GM12878 (cell line): ENCODE measurements around the gene CSTB. TPM values are rescaled to one million over a fixed set of nuclear protein-coding genes. Genes with fewer than 3 reads are reported as not detected.

Source experiments
- ATAC-seq: fragments of 200-7000 bp; cut with Tn5 transposase; 3 replicates; pipeline ENCODE4 v1.9.1; 2020; ENCODE audit warnings: mild to moderate bottlenecking, moderate library complexity
- BruUV-seq: library from RNA; stranded (reverse); fragments of 400-500 nt; replicated peaks from 2 replicates; lab custom pipeline; 2021; lab: Mats Ljungman, UMichigan
- CTCF ChIA-PET: fragments of 300-600 bp; sonication (Branson Sonifier 250); formaldehyde crosslinking; extraction: SDS; loops from one replicate; lab custom pipeline; 2021; ENCODE audit warnings: inconsistent platforms; lab: Yijun Ruan, JAX
- POLR2A ChIA-PET: fragments of 350-600 bp; formaldehyde crosslinking; extraction: SDS; loops from one replicate; lab custom pipeline; 2021; ENCODE audit warnings: inconsistent platforms; lab: Charles Lee
- RAD21 ChIA-PET: fragments of 300-600 bp; sonication (Branson Sonifier 250); formaldehyde crosslinking; loops from one replicate; lab custom pipeline; 2023; ENCODE audit warnings: antibody characterized with exemption; ENCODE audit not compliant: unreplicated experiment; lab: Charles Lee
- SMC1A ChIA-PET: fragments of 300-600 bp; sonication (Branson Sonifier 250); formaldehyde crosslinking; loops from one replicate; lab custom pipeline; 2023; ENCODE audit not compliant: unreplicated experiment, uncharacterized antibody; lab: Charles Lee
- DNase-seq: peaks from one replicate; pipeline ENCODE4 v3.0.0-alpha.2; 2011; ENCODE audit warnings: low read depth, low spot score
- FAIRE-seq: peaks from 3 replicates; lab custom pipeline; 2011; peaks lifted over from hg19 to GRCh38; lab: Jason Lieb, UNC
- H2AFZ ChIP-seq: 2 replicates; pipeline ENCODE4 v1.6.0; 2011; ENCODE audit warnings: low read depth, low read length, control low read depth; ENCODE audit not compliant: control insufficient read depth
- H3K27ac ChIP-seq: 2 replicates; pipeline ENCODE4 v1.5.1; 2011; ENCODE audit warnings: control low read depth; ENCODE audit not compliant: control insufficient read depth, insufficient read depth
- H3K27me3 ChIP-seq, 2 experiments: replicated peaks in 1 of 2; 2 replicates each; pipeline versions ENCODE4 v1.6.0 to v1.6.1; 2011; ENCODE audit warnings: low read length in 1 of 2; ENCODE audit not compliant: control insufficient read depth in 2 of 2, insufficient read depth in 2 of 2
- H3K36me3 ChIP-seq, 2 experiments: 2 replicates each; pipeline ENCODE4 v1.5.1; 2011; ENCODE audit warnings: low read length in 1 of 2; ENCODE audit not compliant: control insufficient read depth in 2 of 2, insufficient read depth in 2 of 2
- H3K4me1 ChIP-seq: 2 replicates; pipeline ENCODE4 v1.6.1; 2011; ENCODE audit warnings: mild to moderate bottlenecking, low read length, moderate library complexity, mixed read lengths; ENCODE audit not compliant: control insufficient read depth, insufficient read depth
- H3K4me2 ChIP-seq: 2 replicates; pipeline ENCODE4 v1.6.0; 2011; ENCODE audit warnings: control low read depth; ENCODE audit not compliant: control insufficient read depth, insufficient read depth
- H3K4me3 ChIP-seq: fragments of 200-600 bp; sonication (generic); 2 replicates; pipeline ENCODE4 v1.5.1; 2016
- H3K79me2 ChIP-seq: 2 replicates; pipeline ENCODE4 v1.6.0; 2011; ENCODE audit warnings: low read length; ENCODE audit not compliant: control insufficient read depth, insufficient read depth
- H3K9ac ChIP-seq: 2 replicates; pipeline ENCODE4 v1.8.0; 2011; ENCODE audit warnings: low read length, control low read depth, mixed read lengths; ENCODE audit not compliant: control insufficient read depth, insufficient read depth
- H3K9me3 ChIP-seq: replicated peaks from 3 replicates; pipeline ENCODE4 v1.5.1; 2011; ENCODE audit warnings: mild to moderate bottlenecking, low read length; ENCODE audit not compliant: control insufficient read depth, insufficient read depth
- H4K20me1 ChIP-seq: 2 replicates; pipeline ENCODE4 v1.6.0; 2011; ENCODE audit not compliant: control insufficient read depth, insufficient read depth
- JUNB ChIP-seq: IDR thresholded peaks from 2 replicates; pipeline ENCODE4 v1.6.1; 2016; ENCODE audit warnings: antibody characterized with exemption, mild to moderate bottlenecking
- PML ChIP-seq: IDR thresholded peaks from 2 replicates; pipeline ENCODE4 v1.6.1; 2012; ENCODE audit warnings: low read length, inconsistent platforms
- RAD51 ChIP-seq: fragments of 450-650 bp; IDR thresholded peaks from 2 replicates; pipeline ENCODE4 v1.6.1; 2016; ENCODE audit warnings: moderate library complexity, mild to moderate bottlenecking, inconsistent platforms
- SMARCA5 ChIP-seq: fragments of 450-650 bp; IDR thresholded peaks from 2 replicates; pipeline ENCODE4 v1.6.1; 2017; ENCODE audit warnings: mild to moderate bottlenecking
- USF2 ChIP-seq: IDR thresholded peaks from 2 replicates; pipeline ENCODE4 v1.6.1; 2011; ENCODE audit warnings: low read depth, low read length, improper control_type of control experiment, borderline replicate concordance
- ZNF207 ChIP-seq: fragments of 450-650 bp; IDR thresholded peaks from 2 replicates; pipeline ENCODE4 v1.6.1; 2014; ENCODE audit warnings: antibody characterized with exemption, mild to moderate bottlenecking, borderline replicate concordance
- WGBS: methylation state at CpG from one replicate; pipeline ENCODE4 v1.1.6; 2016; ENCODE audit warnings: low lambda C conversion rate; ENCODE audit not compliant: insufficient replicate concordance, insufficient coverage; ENCODE audit errors: missing lambda C conversion rate; 5-methylcytosine and 5-hydroxymethylcytosine counted together
- in situ Hi-C: fragments of 300-500 bp; cut with MboI; formaldehyde crosslinking; loops from 9 replicates; pipeline ENCODE4 v1.14.3; 2018; ENCODE audit warnings: mixed read lengths
- intact Hi-C: fragments of 100-400 bp; cut with micrococcal nuclease; formaldehyde crosslinking; loops from one replicate; pipeline ENCODE4 v1.14.2; 2022; ENCODE audit not compliant: unreplicated experiment
- polyA plus RNA-seq, 11 experiments: library from polyadenylated mRNA; depleted of rRNA in 4 of 11; unstranded in 6 of 11; stranded (reverse) in 5 of 11; fragments of >200 nt; fragmentation: Nextera tagmentation in 4 of 11; fragmentation: Illumina TruSeq in 1 of 11; extraction: Ambion mirVana in 4 of 11; extraction: Trizol in 1 of 11; gene quantifications; 1 replicate in 1 of 11; 2 replicates in 10 of 11; pipeline versions ENCODE4 v1.2.1 to v1.2.3, GENCODE V29; 2011 to 2016; ENCODE audit warnings: inconsistent platforms in 2 of 11, missing spikeins in 2 of 11, low read depth in 1 of 11
- total RNA-seq, 4 experiments: library from RNA; depleted of rRNA in 3 of 4; stranded (reverse); fragments of >200 nt in 3 of 4; fragmentation: Illumina TruSeq in 1 of 4; extraction: Trizol in 1 of 4; gene quantifications; 2 replicates each; pipeline versions ENCODE4 v1.2.1 to v1.2.3, GENCODE V29; 2013 to 2021
- TF ChIP-seq, protein P1 (sequence below): IDR thresholded peaks from 2 replicates; pipeline ENCODE4 v1.6.1; 2011; ENCODE audit warnings: borderline replicate concordance, low read depth, mild to moderate bottlenecking, moderate library complexity, low read length; ENCODE audit not compliant: insufficient read depth, poor library complexity, severe bottlenecking
- TF ChIP-seq, protein P2 (sequence below): fragments of 450-650 bp; IDR thresholded peaks from 2 replicates; pipeline ENCODE4 v1.6.1; 2017; ENCODE audit warnings: borderline replicate concordance

CSTB gene
- total and polyA plus RNA-seq, 10 of the 15 experiments (the other 5 are each of a cell fraction or from before 2014, with no cell fraction given), result 12.5 to 82.7 (median 41.9) TPM

GRCh38 chr21:43825242-43825935, 49.3 kb upstream of the CSTB start:
- Histone ChIP-seq H3K79me2 (no peaks in the 10 kb centered on the region), H4K20me1 (no peaks in the 10 kb centered on the region), H3K4me2 (no peak overlapping the region), H3K4me3 (no peak overlapping the region), H3K4me1 (no peaks in the 10 kb centered on the region), H3K9ac (no peak overlapping the region), H2AFZ (no peak overlapping the region), H3K27ac (no peak overlapping the region), H3K9me3 (no peaks in the 10 kb centered on the region; the same call in 2 of the 3 replicates), H3K27me3 (peaks cover 1 to 2% of the 10 kb centered on the region in 2 experiments; a peak in 2 of 4 replicates), H3K36me3 (no peaks in the 10 kb centered on the region)
- DNase-seq (no peak), FAIRE-seq (no peak), ATAC-seq (no peak)
- POLR2A ChIA-PET, result interaction anchor here (0.6 to 1.6 kb wide), 2 partner anchors 9 to 47 kb away, joined by 3 to 4 read pairs; no protein-coding TSS in a partner anchor
- in situ Hi-C loops (no loop called here), intact Hi-C loops (no loop called here)
- RAD21 ChIA-PET, result interaction anchor here (1.2 kb wide), 1 partner anchor 113 kb away, joined by 5 read pairs; no protein-coding TSS in a partner anchor
- no peak for TF ChIP-seq PML
- TF ChIP-seq, protein P1, sequence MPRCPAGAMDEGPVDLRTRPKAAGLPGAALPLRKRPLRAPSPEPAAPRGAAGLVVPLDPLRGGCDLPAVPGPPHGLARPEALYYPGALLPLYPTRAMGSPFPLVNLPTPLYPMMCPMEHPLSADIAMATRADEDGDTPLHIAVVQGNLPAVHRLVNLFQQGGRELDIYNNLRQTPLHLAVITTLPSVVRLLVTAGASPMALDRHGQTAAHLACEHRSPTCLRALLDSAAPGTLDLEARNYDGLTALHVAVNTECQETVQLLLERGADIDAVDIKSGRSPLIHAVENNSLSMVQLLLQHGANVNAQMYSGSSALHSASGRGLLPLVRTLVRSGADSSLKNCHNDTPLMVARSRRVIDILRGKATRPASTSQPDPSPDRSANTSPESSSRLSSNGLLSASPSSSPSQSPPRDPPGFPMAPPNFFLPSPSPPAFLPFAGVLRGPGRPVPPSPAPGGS, result no peak
- TF ChIP-seq, protein P2, sequence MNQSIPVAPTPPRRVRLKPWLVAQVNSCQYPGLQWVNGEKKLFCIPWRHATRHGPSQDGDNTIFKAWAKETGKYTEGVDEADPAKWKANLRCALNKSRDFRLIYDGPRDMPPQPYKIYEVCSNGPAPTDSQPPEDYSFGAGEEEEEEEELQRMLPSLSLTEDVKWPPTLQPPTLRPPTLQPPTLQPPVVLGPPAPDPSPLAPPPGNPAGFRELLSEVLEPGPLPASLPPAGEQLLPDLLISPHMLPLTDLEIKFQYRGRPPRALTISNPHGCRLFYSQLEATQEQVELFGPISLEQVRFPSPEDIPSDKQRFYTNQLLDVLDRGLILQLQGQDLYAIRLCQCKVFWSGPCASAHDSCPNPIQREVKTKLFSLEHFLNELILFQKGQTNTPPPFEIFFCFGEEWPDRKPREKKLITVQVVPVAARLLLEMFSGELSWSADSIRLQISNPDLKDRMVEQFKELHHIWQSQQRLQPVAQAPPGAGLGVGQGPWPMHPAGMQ, result no peak
- no peak for TF ChIP-seq USF2
- no peak for TF ChIP-seq SMARCA5
- TF ChIP-seq RAD51, result no peak
- TF ChIP-seq ZNF207, result no peak
- no peak for TF ChIP-seq JUNB
- no TSS peak for BruUV-seq
- SMC1A ChIA-PET, result interaction anchor here (1.4 kb wide), 1 partner anchor 93 kb away, joined by 5 read pairs; no protein-coding TSS in a partner anchor
- CTCF ChIA-PET, result no interaction called here
- 65% methylated on average over 24 of the region's 24 CpGs for WGBS
